ENCODE measurements around the gene CCDC158. TPM values are rescaled to one million over a fixed set of nuclear protein-coding genes. Genes with fewer than 3 reads are reported as not detected.

The CCDC158 gene
- total RNA-seq, 4 donors from 2014 or later: 0.16 to 0.55 TPM; not detected in 2

DNA sequence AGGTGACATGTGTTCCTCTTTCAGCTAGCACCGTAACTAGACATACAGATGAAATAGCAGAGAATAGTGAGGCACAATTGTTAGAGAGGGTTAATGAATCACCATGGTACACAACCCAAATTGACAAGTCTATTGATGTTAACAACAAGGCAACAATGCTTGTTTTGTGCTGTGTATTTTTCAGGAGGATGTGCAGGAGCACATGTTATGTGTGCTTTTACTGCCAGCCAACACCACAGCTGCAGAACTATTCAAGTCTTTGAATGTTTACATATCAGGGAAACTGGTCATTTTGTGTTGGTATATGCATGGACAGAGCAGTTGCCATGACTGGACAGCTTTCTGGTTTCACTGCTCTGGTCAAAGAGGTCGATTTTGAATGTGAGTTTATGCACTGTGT, 81.6 kb downstream of the CCDC158 start:
- 39 to 51% methylated on average over 2 of the region's 2 CpGs for WGBS, 2 donors (ENCODE audit: low coverage in 1 of 2)
- intact Hi-C loops (cut with DNase I; ENCODE audit: low total_unique reads): no loop called here
- H3K27me3 ChIP-seq: no peaks in the 10 kb centered on the region
- no peak overlapping the region for H3K27ac ChIP-seq
- H3K4me3 ChIP-seq: no peak overlapping the region
- DNase-seq: no peak
- H3K36me3 ChIP-seq: no peaks in the 10 kb centered on the region
- H3K9me3 ChIP-seq: no peaks in the 10 kb centered on the region
- in situ Hi-C loops (cut with MboI; ENCODE audit: low pct_ligation_motif_present in 1 of 4, low pct_unique_long_range_greater_than_20kb in 1 of 4, low sequenced_read_pairs in 3 of 4): no loop called here
- no peaks in the 10 kb centered on the region for H3K4me1 ChIP-seq
- TF ChIP-seq POLR2AphosphoS5 (IDR thresholded peaks at IDR 0.05): no peak
- TF ChIP-seq EP300 (IDR thresholded peaks at IDR 0.05; ENCODE audit: low read depth): no peak
- no peak for TF ChIP-seq POLR2A (IDR thresholded peaks at IDR 0.05)
- no peak for TF ChIP-seq CTCF (IDR thresholded peaks at IDR 0.05)

DNA sequence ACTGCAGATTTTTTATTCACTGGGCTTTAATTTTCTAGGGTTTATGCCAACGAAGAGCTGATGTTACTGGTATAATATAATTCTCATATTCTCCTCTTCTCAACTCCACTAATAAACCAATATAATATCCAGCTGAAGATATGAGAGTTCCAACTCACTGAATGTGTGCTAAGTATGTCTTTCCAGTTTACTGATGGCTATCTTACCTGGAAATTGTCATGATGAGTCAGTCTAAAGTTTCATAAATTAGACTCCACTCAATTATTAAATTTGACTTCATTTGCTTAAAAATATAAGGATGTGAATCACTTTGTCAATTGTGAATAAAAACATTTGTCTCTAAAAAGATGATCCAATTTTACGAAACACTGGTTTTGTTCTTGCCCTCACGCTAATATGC, 86.1 kb downstream of the CCDC158 start:
- Histone ChIP-seq H3K27me3 (no peaks in the 10 kb centered on the region), H3K4me1 (no peaks in the 10 kb centered on the region), H3K36me3 (no peaks in the 10 kb centered on the region), H3K27ac (no peak overlapping the region), H3K9me3 (no peaks in the 10 kb centered on the region), H3K4me3 (no peak overlapping the region)
- intact Hi-C loops (cut with DNase I; ENCODE audit: low total_unique reads): no loop called here
- in situ Hi-C loops (cut with MboI; ENCODE audit: low pct_ligation_motif_present in 1 of 4, low pct_unique_long_range_greater_than_20kb in 1 of 4, low sequenced_read_pairs in 3 of 4): no loop called here
- TF ChIP-seq POLR2A (IDR thresholded peaks at IDR 0.05) (no peak), CTCF (IDR thresholded peaks at IDR 0.05) (no peak), POLR2AphosphoS5 (IDR thresholded peaks at IDR 0.05) (no peak), EP300 (IDR thresholded peaks at IDR 0.05; ENCODE audit: low read depth) (no peak)
- DNase-seq: no peak
- 65 to 76% methylated on average over 3 of the region's 3 CpGs for WGBS, 2 donors (ENCODE audit: low coverage in 1 of 2)

DNA sequence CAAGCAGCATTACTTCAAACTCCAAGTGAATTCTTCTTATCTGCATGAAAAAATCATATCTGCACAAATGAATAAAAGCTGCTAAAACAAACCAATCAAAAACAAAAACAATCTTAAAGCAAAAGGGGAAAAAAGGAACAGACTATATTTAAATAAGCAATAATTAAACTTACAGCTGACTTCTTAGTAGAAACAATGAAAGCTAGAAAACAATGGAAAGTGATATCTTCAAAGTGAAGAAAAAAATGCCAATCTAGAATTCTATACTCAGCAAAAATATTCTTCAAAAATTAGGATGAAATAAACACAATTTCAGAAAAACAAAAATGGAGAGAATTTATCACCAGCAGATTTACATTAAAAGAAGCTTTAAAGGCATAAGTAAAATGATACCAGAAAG, 94.4 kb downstream of the CCDC158 start:
- no peak overlapping the region for H3K27ac ChIP-seq
- H3K36me3 ChIP-seq: no peaks in the 10 kb centered on the region
- in situ Hi-C loops (cut with MboI; ENCODE audit: low pct_ligation_motif_present in 1 of 4, low pct_unique_long_range_greater_than_20kb in 1 of 4, low sequenced_read_pairs in 3 of 4): no loop called here
- DNase-seq: no peak
- no peaks in the 10 kb centered on the region for H3K27me3 ChIP-seq
- peaks cover 22 to 28% of the 10 kb centered on the region in 2 donors for H3K9me3 ChIP-seq
- TF ChIP-seq EP300 (IDR thresholded peaks at IDR 0.05; ENCODE audit: low read depth) (no peak), POLR2A (IDR thresholded peaks at IDR 0.05) (no peak), CTCF (IDR thresholded peaks at IDR 0.05) (no peak), POLR2AphosphoS5 (IDR thresholded peaks at IDR 0.05) (no peak)
- no peaks in the 10 kb centered on the region for H3K4me1 ChIP-seq
- H3K4me3 ChIP-seq: no peak overlapping the region
- intact Hi-C loops (cut with DNase I; ENCODE audit: low total_unique reads): no loop called here

DNA sequence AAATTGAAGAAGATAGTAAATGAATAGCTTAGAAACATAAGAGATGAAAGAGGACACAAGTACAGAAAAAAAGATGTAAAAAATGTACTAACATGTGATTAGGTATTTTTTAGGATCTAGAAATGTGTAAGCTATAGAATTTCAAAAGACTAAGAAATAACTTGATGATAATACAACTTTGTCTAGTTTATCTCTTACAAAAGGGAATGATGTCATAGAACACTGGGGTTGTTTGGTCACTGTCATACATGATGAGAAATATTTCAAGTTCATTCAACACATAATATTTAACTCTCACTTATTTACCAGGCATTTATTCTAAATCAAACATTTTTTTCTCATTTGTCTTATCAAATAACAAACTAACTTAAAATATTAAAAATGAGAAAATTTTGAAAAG, 95.9 kb downstream of the CCDC158 start:
- in situ Hi-C loops (cut with MboI; ENCODE audit: low pct_ligation_motif_present in 1 of 4, low pct_unique_long_range_greater_than_20kb in 1 of 4, low sequenced_read_pairs in 3 of 4) (no loop called here), intact Hi-C loops (cut with DNase I; ENCODE audit: low total_unique reads) (no loop called here)
- Histone ChIP-seq H3K9me3 (peaks cover 26 to 28% of the 10 kb centered on the region in 2 donors), H3K27me3 (no peaks in the 10 kb centered on the region), H3K27ac (no peak overlapping the region), H3K36me3 (no peaks in the 10 kb centered on the region), H3K4me3 (no peak overlapping the region), H3K4me1 (no peaks in the 10 kb centered on the region)
- no peak for DNase-seq
- TF ChIP-seq EP300 (IDR thresholded peaks at IDR 0.05; ENCODE audit: low read depth): no peak
- no peak for TF ChIP-seq POLR2AphosphoS5 (IDR thresholded peaks at IDR 0.05)
- no peak for TF ChIP-seq CTCF (IDR thresholded peaks at IDR 0.05)
- no peak for TF ChIP-seq POLR2A (IDR thresholded peaks at IDR 0.05)
